OCI-LY7 (cell line): Measurements from ENCODE around the gene SDK2.

ENCODE experiments used
- EZH2phosphoT487 ChIP-seq: fragments of 200-600 bp; sonication (generic); IDR thresholded peaks from 2 replicates; pipeline ENCODE4 v1.6.1; 2018; ENCODE audit warnings: low read depth, borderline replicate concordance, mild to moderate bottlenecking, mixed run types, antibody characterized with exemption, low read length, moderate library complexity, mixed read lengths
- TF ChIP-seq, protein P1 (sequence below): fragments of 200-600 bp; sonication (generic); conservative IDR thresholded peaks from 2 replicates; pipeline ENCODE4 v1.5.1; 2014; ENCODE audit warnings: mild to moderate bottlenecking, antibody characterized with exemption, low read length, moderate library complexity, mixed read lengths

DNA sequence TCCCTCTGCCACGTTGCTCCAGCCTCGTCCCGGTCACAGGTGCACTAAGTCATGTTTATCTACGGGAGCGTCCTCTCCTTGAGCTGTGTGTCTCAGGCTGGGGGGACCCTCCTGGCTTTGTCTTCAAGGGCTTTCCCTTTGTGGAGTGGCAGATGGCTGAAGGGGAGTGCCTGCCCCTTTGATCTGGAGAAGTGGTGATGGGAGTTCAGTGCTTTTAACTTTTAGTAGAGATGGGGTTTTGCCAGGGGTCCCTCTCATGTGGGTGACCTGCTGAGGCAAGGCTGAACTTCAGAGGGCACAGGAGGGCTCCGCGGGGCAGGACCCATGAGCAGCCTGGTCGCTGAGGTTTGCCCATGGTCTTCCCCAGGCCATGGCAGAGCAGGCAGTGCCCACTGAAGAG is 259.3 kb downstream of the SDK2 start:
- TF ChIP-seq, protein P1, sequence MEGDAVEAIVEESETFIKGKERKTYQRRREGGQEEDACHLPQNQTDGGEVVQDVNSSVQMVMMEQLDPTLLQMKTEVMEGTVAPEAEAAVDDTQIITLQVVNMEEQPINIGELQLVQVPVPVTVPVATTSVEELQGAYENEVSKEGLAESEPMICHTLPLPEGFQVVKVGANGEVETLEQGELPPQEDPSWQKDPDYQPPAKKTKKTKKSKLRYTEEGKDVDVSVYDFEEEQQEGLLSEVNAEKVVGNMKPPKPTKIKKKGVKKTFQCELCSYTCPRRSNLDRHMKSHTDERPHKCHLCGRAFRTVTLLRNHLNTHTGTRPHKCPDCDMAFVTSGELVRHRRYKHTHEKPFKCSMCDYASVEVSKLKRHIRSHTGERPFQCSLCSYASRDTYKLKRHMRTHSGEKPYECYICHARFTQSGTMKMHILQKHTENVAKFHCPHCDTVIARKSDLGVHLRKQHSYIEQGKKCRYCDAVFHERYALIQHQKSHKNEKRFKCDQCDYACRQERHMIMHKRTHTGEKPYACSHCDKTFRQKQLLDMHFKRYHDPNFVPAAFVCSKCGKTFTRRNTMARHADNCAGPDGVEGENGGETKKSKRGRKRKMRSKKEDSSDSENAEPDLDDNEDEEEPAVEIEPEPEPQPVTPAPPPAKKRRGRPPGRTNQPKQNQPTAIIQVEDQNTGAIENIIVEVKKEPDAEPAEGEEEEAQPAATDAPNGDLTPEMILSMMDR, result no peak
- TF ChIP-seq EZH2phosphoT487, result no peak
